ENCODE data around the gene MSI2.

DNA sequence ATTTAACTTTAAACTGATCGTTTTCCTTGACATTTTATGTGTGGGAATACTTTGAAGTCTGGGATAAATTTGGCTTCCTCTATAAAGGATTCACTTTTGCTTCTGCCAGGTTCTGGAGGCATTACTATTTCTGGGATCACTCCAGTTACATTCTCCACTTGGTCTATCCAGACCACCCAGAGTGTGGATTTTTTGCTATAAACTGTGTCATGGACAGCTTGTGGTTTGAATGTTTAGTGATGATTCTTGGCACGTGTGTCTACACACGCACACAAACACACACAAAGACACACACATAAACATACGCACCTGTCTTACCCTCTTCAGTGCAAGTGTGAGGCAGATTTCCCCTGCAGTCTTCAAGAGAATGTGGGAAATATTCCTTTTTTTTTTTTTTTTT is 27.4 kb upstream of the MSI2 start:
- TF ChIP-seq, protein P1, sequence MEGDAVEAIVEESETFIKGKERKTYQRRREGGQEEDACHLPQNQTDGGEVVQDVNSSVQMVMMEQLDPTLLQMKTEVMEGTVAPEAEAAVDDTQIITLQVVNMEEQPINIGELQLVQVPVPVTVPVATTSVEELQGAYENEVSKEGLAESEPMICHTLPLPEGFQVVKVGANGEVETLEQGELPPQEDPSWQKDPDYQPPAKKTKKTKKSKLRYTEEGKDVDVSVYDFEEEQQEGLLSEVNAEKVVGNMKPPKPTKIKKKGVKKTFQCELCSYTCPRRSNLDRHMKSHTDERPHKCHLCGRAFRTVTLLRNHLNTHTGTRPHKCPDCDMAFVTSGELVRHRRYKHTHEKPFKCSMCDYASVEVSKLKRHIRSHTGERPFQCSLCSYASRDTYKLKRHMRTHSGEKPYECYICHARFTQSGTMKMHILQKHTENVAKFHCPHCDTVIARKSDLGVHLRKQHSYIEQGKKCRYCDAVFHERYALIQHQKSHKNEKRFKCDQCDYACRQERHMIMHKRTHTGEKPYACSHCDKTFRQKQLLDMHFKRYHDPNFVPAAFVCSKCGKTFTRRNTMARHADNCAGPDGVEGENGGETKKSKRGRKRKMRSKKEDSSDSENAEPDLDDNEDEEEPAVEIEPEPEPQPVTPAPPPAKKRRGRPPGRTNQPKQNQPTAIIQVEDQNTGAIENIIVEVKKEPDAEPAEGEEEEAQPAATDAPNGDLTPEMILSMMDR (IDR thresholded peaks at IDR 0.05) = no peak
- TF ChIP-seq POLR2A (IDR thresholded peaks at IDR 0.05) = no peak

Measured in adrenal gland (tissue), 5 donors.